ENCODE data around the gene GNG13. TPM values are rescaled to one million over a fixed set of nuclear protein-coding genes. Genes with fewer than 3 reads are reported as not detected.
"Not testable (repeated sequence)": the region's sequence is repeated elsewhere in the genome, so short reads cannot be mapped to it uniquely, and the experiment has no call there.

The GNG13 gene
- total and polyA plus RNA-seq, 4 donors: 0.30 to 1.4 (median 1.0) TPM; not detected in 1

GRCh38 chr16:824194-824593 is 23.7 kb upstream of the GNG13 start:
- Histone ChIP-seq H3K27ac (ENCODE audit: low read depth, low read length) (no peak overlapping the region), H3K4me1 (ENCODE audit: control insufficient read depth, insufficient read depth, low read length) (peaks cover 13% of the 10 kb centered on the region), H3K4me3 (ENCODE audit: low read depth, low read length) (no peak overlapping the region), H3K9me3 (ENCODE audit: control insufficient read depth, insufficient read depth, low read length) (no peaks in the 10 kb centered on the region), H3K27me3 (ENCODE audit: control insufficient read depth, insufficient read depth, low read length) (peaks cover 3% of the 10 kb centered on the region), H3K36me3 (ENCODE audit: control insufficient read depth, insufficient read depth, low read length) (peaks cover 6% of the 10 kb centered on the region)
- no peak for DNase-seq (ENCODE audit: low read depth in 4 of 6, low spot score in 6 of 6)
- WGBS (ENCODE audit: insufficient coverage): 84% methylated on average over 22 of the region's 22 CpGs

GRCh38 chr16:822909-823297 is 22.4 kb upstream of the GNG13 start:
- no peak for DNase-seq (ENCODE audit: low read depth in 4 of 6, low spot score in 6 of 6)
- peaks cover 5% of the 10 kb centered on the region for H3K36me3 ChIP-seq (ENCODE audit: control insufficient read depth, insufficient read depth, low read length)
- H3K4me3 ChIP-seq (ENCODE audit: low read depth, low read length): no peak overlapping the region
- peaks cover 3% of the 10 kb centered on the region for H3K27me3 ChIP-seq (ENCODE audit: control insufficient read depth, insufficient read depth, low read length)
- WGBS (ENCODE audit: insufficient coverage): 100% methylated on average over 4 of the region's 9 CpGs
- no peak overlapping the region for H3K27ac ChIP-seq (ENCODE audit: low read depth, low read length)
- peaks cover 13% of the 10 kb centered on the region for H3K4me1 ChIP-seq (ENCODE audit: control insufficient read depth, insufficient read depth, low read length)
- no peaks in the 10 kb centered on the region for H3K9me3 ChIP-seq (ENCODE audit: control insufficient read depth, insufficient read depth, low read length)

GRCh38 chr16:822174-822908 is 21.8 kb upstream of the GNG13 start:
- Histone ChIP-seq H3K4me1 (ENCODE audit: control insufficient read depth, insufficient read depth, low read length) (peaks cover 18% of the 10 kb centered on the region), H3K36me3 (ENCODE audit: control insufficient read depth, insufficient read depth, low read length) (peaks cover 4% of the 10 kb centered on the region), H3K9me3 (ENCODE audit: control insufficient read depth, insufficient read depth, low read length) (no peaks in the 10 kb centered on the region), H3K27ac (ENCODE audit: low read depth, low read length) (no peak overlapping the region), H3K4me3 (ENCODE audit: low read depth, low read length) (no peak overlapping the region), H3K27me3 (ENCODE audit: control insufficient read depth, insufficient read depth, low read length) (peaks cover 3% of the 10 kb centered on the region)
- no peak for DNase-seq (ENCODE audit: low read depth in 4 of 6, low spot score in 6 of 6)
- 89% methylated on average over 21 of the region's 21 CpGs for WGBS (ENCODE audit: insufficient coverage)

DNA sequence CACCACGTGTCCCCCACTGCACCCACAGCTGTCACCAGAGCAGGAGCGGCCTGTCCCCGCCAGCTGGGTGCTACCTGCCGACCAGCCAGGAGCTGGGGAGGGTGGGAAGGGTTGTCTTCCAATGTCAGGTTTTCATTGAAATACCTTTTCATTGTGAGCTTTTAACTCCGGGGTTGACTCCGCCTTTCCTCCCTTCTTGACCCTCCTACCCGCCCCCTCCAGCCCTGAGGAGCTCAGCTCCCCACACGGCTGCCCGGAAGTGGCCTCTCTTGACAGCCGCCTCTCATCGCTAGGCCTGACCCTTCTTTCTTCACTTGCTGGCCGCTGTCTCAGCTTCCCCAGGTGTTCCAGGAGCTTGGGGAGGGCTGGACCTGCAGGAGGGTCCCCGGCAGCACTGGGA is 21.2 kb upstream of the GNG13 start:
- Histone ChIP-seq H3K9me3 (ENCODE audit: control insufficient read depth, insufficient read depth, low read length) (no peaks in the 10 kb centered on the region), H3K36me3 (ENCODE audit: control insufficient read depth, insufficient read depth, low read length) (peaks cover 4% of the 10 kb centered on the region), H3K4me3 (ENCODE audit: low read depth, low read length) (no peak overlapping the region), H3K27ac (ENCODE audit: low read depth, low read length) (no peak overlapping the region), H3K4me1 (ENCODE audit: control insufficient read depth, insufficient read depth, low read length) (peaks cover 24% of the 10 kb centered on the region), H3K27me3 (ENCODE audit: control insufficient read depth, insufficient read depth, low read length) (peaks cover 3% of the 10 kb centered on the region)
- WGBS (ENCODE audit: insufficient coverage): 67% methylated on average over 9 of the region's 13 CpGs
- no peak for DNase-seq (ENCODE audit: low read depth in 4 of 6, low spot score in 6 of 6)

GRCh38 chr16:820748-821147 is 20.2 kb upstream of the GNG13 start:
- WGBS (ENCODE audit: insufficient coverage): 53% methylated on average over 12 of the region's 12 CpGs
- H3K36me3 ChIP-seq (ENCODE audit: control insufficient read depth, insufficient read depth, low read length): peaks cover 4% of the 10 kb centered on the region
- peaks cover 3% of the 10 kb centered on the region for H3K27me3 ChIP-seq (ENCODE audit: control insufficient read depth, insufficient read depth, low read length)
- no peak overlapping the region for H3K27ac ChIP-seq (ENCODE audit: low read depth, low read length)
- no peaks in the 10 kb centered on the region for H3K9me3 ChIP-seq (ENCODE audit: control insufficient read depth, insufficient read depth, low read length)
- peaks cover 23% of the 10 kb centered on the region for H3K4me1 ChIP-seq (ENCODE audit: control insufficient read depth, insufficient read depth, low read length)
- H3K4me3 ChIP-seq (ENCODE audit: low read depth, low read length): no peak overlapping the region
- DNase-seq (ENCODE audit: low read depth in 4 of 6, low spot score in 6 of 6): no peak

- 90% methylated on average over 10 of the region's 10 CpGs for WGBS (ENCODE audit: insufficient coverage)
- not testable (repeated sequence) for H3K27ac ChIP-seq (ENCODE audit: low read depth, low read length); H3K36me3 ChIP-seq (ENCODE audit: control insufficient read depth, insufficient read depth, low read length); H3K27me3 ChIP-seq (ENCODE audit: control insufficient read depth, insufficient read depth, low read length); H3K4me3 ChIP-seq (ENCODE audit: low read depth, low read length); H3K9me3 ChIP-seq (ENCODE audit: control insufficient read depth, insufficient read depth, low read length); DNase-seq (ENCODE audit: low read depth in 4 of 6, low spot score in 6 of 6)
- peaks cover 16% of the 10 kb centered on the region for H3K4me1 ChIP-seq (ENCODE audit: control insufficient read depth, insufficient read depth, low read length)
These were observed 19.5 kb upstream of the GNG13 start for GRCh38 chr16:820044-820408.

DNA sequence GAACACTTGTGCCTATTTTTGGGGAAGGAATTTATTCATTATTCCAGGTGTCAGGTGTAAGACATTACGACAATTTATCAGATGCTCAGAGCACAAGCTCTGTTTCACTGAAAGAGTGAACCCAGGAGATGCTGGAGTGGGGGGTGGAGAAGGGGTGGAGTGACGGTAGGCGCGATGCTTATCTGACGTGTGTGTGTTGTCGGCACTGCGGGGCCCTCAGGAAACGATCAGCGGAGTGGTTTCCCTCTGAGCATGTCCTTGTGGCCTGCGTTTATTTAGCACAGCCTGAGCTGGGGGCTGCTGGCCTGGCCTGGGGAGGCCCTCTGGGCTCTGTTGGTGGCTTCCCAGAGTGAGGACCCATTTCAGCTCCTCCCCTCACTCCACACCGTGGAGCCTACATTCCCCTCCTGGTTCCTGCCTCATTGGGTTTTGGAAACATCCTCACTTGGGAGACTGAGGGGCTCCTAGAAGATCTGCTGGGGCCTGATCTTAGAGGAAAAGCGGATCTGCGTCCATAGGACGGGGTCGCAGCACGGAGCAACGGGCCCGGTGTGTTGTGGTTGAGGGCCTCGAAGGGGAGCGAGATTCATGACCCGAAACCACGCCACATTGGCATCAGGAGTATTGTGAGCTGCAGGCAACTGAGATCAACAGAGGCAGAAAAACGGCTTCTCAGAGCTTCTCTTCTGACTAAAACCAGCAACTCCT is 19.0 kb upstream of the GNG13 start:
- Histone ChIP-seq H3K4me3 (ENCODE audit: low read depth, low read length) (no peak overlapping the region), H3K27me3 (ENCODE audit: control insufficient read depth, insufficient read depth, low read length) (peaks cover 3% of the 10 kb centered on the region), H3K36me3 (ENCODE audit: control insufficient read depth, insufficient read depth, low read length) (peaks cover 4% of the 10 kb centered on the region), H3K9me3 (ENCODE audit: control insufficient read depth, insufficient read depth, low read length) (no peaks in the 10 kb centered on the region), H3K27ac (ENCODE audit: low read depth, low read length) (no peak overlapping the region), H3K4me1 (ENCODE audit: control insufficient read depth, insufficient read depth, low read length) (peaks cover 10% of the 10 kb centered on the region)
- no peak for DNase-seq (ENCODE audit: low read depth in 4 of 6, low spot score in 6 of 6)
- 80% methylated on average over 22 of the region's 23 CpGs for WGBS (ENCODE audit: insufficient coverage)

GRCh38 chr16:818592-818991 is 18.1 kb upstream of the GNG13 start:
- Histone ChIP-seq H3K27ac (ENCODE audit: low read depth, low read length) (no peak overlapping the region), H3K36me3 (ENCODE audit: control insufficient read depth, insufficient read depth, low read length) (no peaks in the 10 kb centered on the region), H3K9me3 (ENCODE audit: control insufficient read depth, insufficient read depth, low read length) (no peaks in the 10 kb centered on the region), H3K4me1 (ENCODE audit: control insufficient read depth, insufficient read depth, low read length) (peaks cover 19% of the 10 kb centered on the region), H3K4me3 (ENCODE audit: low read depth, low read length) (no peak overlapping the region), H3K27me3 (ENCODE audit: control insufficient read depth, insufficient read depth, low read length) (peaks cover 3% of the 10 kb centered on the region)
- no peak for DNase-seq (ENCODE audit: low read depth in 4 of 6, low spot score in 6 of 6)
- 67% methylated on average over 1 of the region's 2 CpGs for WGBS (ENCODE audit: insufficient coverage)

GRCh38 chr16:818132-818531 is 17.6 kb upstream of the GNG13 start:
- H3K4me1 ChIP-seq (ENCODE audit: control insufficient read depth, insufficient read depth, low read length): peaks cover 23% of the 10 kb centered on the region
- H3K36me3 ChIP-seq (ENCODE audit: control insufficient read depth, insufficient read depth, low read length): no peaks in the 10 kb centered on the region
- 90% methylated on average over 6 of the region's 8 CpGs for WGBS (ENCODE audit: insufficient coverage)
- H3K4me3 ChIP-seq (ENCODE audit: low read depth, low read length): no peak overlapping the region
- peaks cover 6% of the 10 kb centered on the region for H3K27me3 ChIP-seq (ENCODE audit: control insufficient read depth, insufficient read depth, low read length)
- H3K27ac ChIP-seq (ENCODE audit: low read depth, low read length): no peak overlapping the region
- H3K9me3 ChIP-seq (ENCODE audit: control insufficient read depth, insufficient read depth, low read length): no peaks in the 10 kb centered on the region
- DNase-seq (ENCODE audit: low read depth in 4 of 6, low spot score in 6 of 6): no peak
